PC-3 (cell line): Measurements from ENCODE around the gene ZEB1. TPM values are rescaled to one million over a fixed set of nuclear protein-coding genes. Genes with fewer than 3 reads are reported as not detected.

Experiments used
- ATAC-seq: fragments of 200-7000 bp; cut with Tn5 transposase; 2 replicates; pipeline ENCODE4 v1.9.1; 2020; ENCODE audit warnings: mild to moderate bottlenecking, moderate library complexity
- BruUV-seq: library from RNA; stranded (reverse); fragments of 400-500 nt; replicated peaks from 2 replicates; lab custom pipeline; 2021; lab: Mats Ljungman, UMichigan
- CTCF ChIA-PET: fragments of 300-600 bp; sonication (Branson Sonifier 250); formaldehyde crosslinking; loops from one replicate; lab custom pipeline; 2022; ENCODE audit warnings: antibody characterized with exemption; lab: Charles Lee
- POLR2A ChIA-PET: fragments of 300-600 bp; sonication (Branson Sonifier 250); formaldehyde crosslinking; loops from one replicate; lab custom pipeline; 2022; ENCODE audit warnings: antibody characterized with exemption; ENCODE audit not compliant: unreplicated experiment; lab: Charles Lee
- DNase-seq: peaks from one replicate; pipeline ENCODE4 v3.0.0-alpha.2; 2015
- H2AFZ ChIP-seq: fragments of 300-600 bp; sonication (generic); 2 replicates; pipeline ENCODE4 v1.6.0; 2016; ENCODE audit warnings: antibody characterized with exemption, low read length
- H3F3A ChIP-seq: fragments of 300-600 bp; sonication (generic); one replicate; pipeline ENCODE4 v1.6.0; 2017; ENCODE audit warnings: antibody characterized with exemption, low read length, control low read depth, mild to moderate bottlenecking; ENCODE audit not compliant: unreplicated experiment
- H3K27ac ChIP-seq: fragments of 300-600 bp; sonication (generic); 2 replicates; pipeline ENCODE4 v1.5.1; 2016; ENCODE audit warnings: mild to moderate bottlenecking, low read length
- H3K27me3 ChIP-seq: fragments of 300-600 bp; sonication (generic); 2 replicates; pipeline ENCODE4 v1.6.1; 2016; ENCODE audit warnings: low read length, mixed read lengths
- H3K36me3 ChIP-seq: fragments of 300-600 bp; sonication (generic); 2 replicates; pipeline ENCODE4 v1.6.1; 2016; ENCODE audit warnings: low read depth, mixed run types, low read length, mixed read lengths
- H3K4me1 ChIP-seq: fragments of 300-600 bp; sonication (generic); 2 replicates; pipeline ENCODE4 v1.5.1; 2016; ENCODE audit warnings: low read length; ENCODE audit not compliant: insufficient read depth
- H3K4me2 ChIP-seq: fragments of 300-600 bp; sonication (generic); 2 replicates; pipeline ENCODE4 v1.6.0; 2016; ENCODE audit warnings: low read length
- H3K4me3 ChIP-seq: fragments of 300-600 bp; sonication (generic); 2 replicates; pipeline ENCODE4 v1.5.1; 2016; ENCODE audit warnings: mild to moderate bottlenecking, low read length, mixed read lengths
- H3K79me2 ChIP-seq: fragments of 300-600 bp; sonication (generic); 2 replicates; pipeline ENCODE4 v1.6.1; 2017; ENCODE audit warnings: low read length, mixed read lengths
- H3K9ac ChIP-seq: fragments of 300-600 bp; sonication (generic); 2 replicates; pipeline ENCODE4 v1.6.0; 2016; ENCODE audit warnings: mild to moderate bottlenecking, low read length
- H3K9me2 ChIP-seq: fragments of 300-600 bp; sonication (generic); replicated peaks from 2 replicates; pipeline ENCODE4 v1.6.1; 2016; ENCODE audit warnings: mixed run types, low read length, mixed read lengths
- H3K9me3 ChIP-seq: fragments of 300-600 bp; sonication (generic); 2 replicates; pipeline ENCODE4 v1.6.1; 2016; ENCODE audit warnings: low read length, mixed read lengths
- H4K20me1 ChIP-seq: fragments of 300-600 bp; sonication (generic); 2 replicates; pipeline ENCODE4 v1.6.1; 2016; ENCODE audit warnings: low read length, mixed read lengths
- EZH2 ChIP-seq: fragments of 300-600 bp; sonication (generic); IDR thresholded peaks from one replicate; pipeline ENCODE4 v1.6.1; 2017; ENCODE audit warnings: antibody characterized with exemption, mild to moderate bottlenecking, low read length; ENCODE audit not compliant: unreplicated experiment
- EZH2phosphoT487 ChIP-seq: fragments of 300-600 bp; sonication (generic); IDR thresholded peaks from 2 replicates; pipeline ENCODE4 v1.6.1; 2018; ENCODE audit warnings: mild to moderate bottlenecking, antibody characterized with exemption, low read length, borderline replicate concordance
- intact Hi-C: fragments of 100-400 bp; cut with micrococcal nuclease; formaldehyde crosslinking; loops from 2 replicates; pipeline ENCODE4 v1.9.0; 2023
- total RNA-seq: library from RNA; depleted of rRNA; stranded (reverse); fragments of >200 nt; gene quantifications from 2 replicates; pipeline ENCODE4 v1.2.3, GENCODE V29; 2014
- TF ChIP-seq, protein P1 (sequence below): fragments of 300-600 bp; sonication (generic); conservative IDR thresholded peaks from 2 replicates; pipeline ENCODE4 v1.5.1; 2017; ENCODE audit warnings: antibody characterized with exemption, low read depth, mild to moderate bottlenecking, low read length

Gene ZEB1
- total RNA-seq, 1 experiment from 2014 or later, result 3.9 TPM

DNA sequence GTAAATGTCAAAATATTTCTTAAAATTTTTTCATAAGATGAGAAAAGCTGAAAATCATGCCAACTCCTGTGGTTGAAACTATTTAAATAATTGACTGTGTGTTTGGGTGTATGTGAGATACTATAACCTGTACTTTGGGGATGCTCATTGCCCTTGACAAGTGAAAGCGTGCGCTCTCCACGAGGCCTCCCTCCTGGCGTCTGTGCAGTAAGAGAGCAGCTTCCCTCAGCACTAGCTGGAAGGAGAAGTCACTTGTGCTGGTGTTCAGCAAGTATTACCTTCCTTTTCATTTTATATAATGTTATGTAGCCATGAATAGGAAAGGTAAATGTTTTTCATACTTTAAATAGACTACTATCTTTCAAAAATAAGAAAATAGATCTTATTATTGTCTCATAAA, 118.9 kb downstream of the ZEB1 start:
- Histone ChIP-seq H3K4me1 (no peaks in the 10 kb centered on the region), H3K9me2 (no peaks in the 10 kb centered on the region), H4K20me1 (no peaks in the 10 kb centered on the region), H3K9ac (no peak overlapping the region), H3K9me3 (no peaks in the 10 kb centered on the region), H2AFZ (no peak overlapping the region), H3K27ac (no peak overlapping the region), H3K4me3 (no peak overlapping the region), H3K27me3 (no peaks in the 10 kb centered on the region), H3K36me3 (no peaks in the 10 kb centered on the region), H3F3A (no peaks in the 10 kb centered on the region), H3K79me2 (no peaks in the 10 kb centered on the region), H3K4me2 (no peak overlapping the region)
- no peak for ATAC-seq
- ChIA-PET POLR2A (no interaction called here), CTCF (no interaction called here)
- TF ChIP-seq EZH2 (no peak), EZH2phosphoT487 (no peak)
- TF ChIP-seq, protein P1, sequence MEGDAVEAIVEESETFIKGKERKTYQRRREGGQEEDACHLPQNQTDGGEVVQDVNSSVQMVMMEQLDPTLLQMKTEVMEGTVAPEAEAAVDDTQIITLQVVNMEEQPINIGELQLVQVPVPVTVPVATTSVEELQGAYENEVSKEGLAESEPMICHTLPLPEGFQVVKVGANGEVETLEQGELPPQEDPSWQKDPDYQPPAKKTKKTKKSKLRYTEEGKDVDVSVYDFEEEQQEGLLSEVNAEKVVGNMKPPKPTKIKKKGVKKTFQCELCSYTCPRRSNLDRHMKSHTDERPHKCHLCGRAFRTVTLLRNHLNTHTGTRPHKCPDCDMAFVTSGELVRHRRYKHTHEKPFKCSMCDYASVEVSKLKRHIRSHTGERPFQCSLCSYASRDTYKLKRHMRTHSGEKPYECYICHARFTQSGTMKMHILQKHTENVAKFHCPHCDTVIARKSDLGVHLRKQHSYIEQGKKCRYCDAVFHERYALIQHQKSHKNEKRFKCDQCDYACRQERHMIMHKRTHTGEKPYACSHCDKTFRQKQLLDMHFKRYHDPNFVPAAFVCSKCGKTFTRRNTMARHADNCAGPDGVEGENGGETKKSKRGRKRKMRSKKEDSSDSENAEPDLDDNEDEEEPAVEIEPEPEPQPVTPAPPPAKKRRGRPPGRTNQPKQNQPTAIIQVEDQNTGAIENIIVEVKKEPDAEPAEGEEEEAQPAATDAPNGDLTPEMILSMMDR, result no peak
- intact Hi-C loops, result no loop called here
- DNase-seq, result no peak
- no TSS peak for BruUV-seq

DNA sequence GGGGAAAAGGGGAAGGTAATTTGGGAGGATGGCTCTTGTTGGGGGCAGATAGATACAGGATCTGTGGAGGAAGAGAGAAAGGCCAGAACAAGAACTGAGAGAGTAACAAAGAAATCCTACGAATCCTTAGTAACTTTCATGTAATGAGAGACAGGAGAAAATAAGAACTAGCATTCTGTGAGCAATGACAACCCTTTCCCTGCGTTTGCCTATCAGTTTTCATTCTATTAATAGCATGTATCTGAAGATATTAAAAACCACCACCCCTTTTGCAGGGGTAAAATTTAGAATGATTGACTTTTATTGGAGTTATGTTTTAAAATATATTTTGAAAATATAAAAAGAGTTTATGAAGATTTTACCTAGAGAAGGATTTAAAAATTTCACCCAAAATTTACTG, 132.8 kb downstream of the ZEB1 start:
- TF ChIP-seq EZH2phosphoT487, result no peak
- H4K20me1 ChIP-seq, result no peaks in the 10 kb centered on the region
- ATAC-seq, result no peak
- no peaks in the 10 kb centered on the region for H3K9me2 ChIP-seq
- CTCF ChIA-PET, result interaction anchor here (0.5 kb wide), 1 partner anchor 812 kb away, joined by 3 read pairs; no protein-coding TSS in a partner anchor
- POLR2A ChIA-PET, result no interaction called here
- no TSS peak for BruUV-seq
- H2AFZ ChIP-seq, result no peak overlapping the region
- H3K36me3 ChIP-seq, result no peaks in the 10 kb centered on the region
- intact Hi-C loops, result no loop called here
- no peaks in the 10 kb centered on the region for H3K4me1 ChIP-seq
- H3K9ac ChIP-seq, result no peak overlapping the region
- no peak overlapping the region for H3K4me3 ChIP-seq
- H3K4me2 ChIP-seq, result no peak overlapping the region
- DNase-seq, result no peak
- H3K79me2 ChIP-seq, result no peaks in the 10 kb centered on the region
- no peak overlapping the region for H3K27ac ChIP-seq
- no peaks in the 10 kb centered on the region for H3F3A ChIP-seq
- H3K27me3 ChIP-seq, result no peaks in the 10 kb centered on the region
- H3K9me3 ChIP-seq, result no peaks in the 10 kb centered on the region

DNA sequence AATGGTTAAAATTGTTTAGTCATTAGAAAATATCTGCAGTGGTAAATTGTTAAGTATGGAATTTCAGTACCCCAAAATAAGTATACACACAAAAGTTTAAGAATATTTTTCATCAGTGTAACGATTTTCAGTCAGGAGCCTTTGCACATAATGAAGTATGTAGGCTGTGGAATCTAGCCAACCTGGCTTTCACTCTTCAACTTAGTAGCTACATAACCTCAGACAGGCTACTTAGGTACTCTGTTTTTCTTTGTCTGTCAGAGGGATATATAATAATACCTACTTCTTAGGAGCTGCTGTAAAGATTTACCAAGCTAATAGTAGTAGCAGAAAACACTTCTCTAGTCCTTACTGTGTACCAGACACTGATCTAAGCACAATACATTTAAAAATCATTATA, 137.5 kb downstream of the ZEB1 start:
- H3K4me2 ChIP-seq, result no peak overlapping the region
- H3K4me3 ChIP-seq, result no peak overlapping the region
- no peaks in the 10 kb centered on the region for H3K36me3 ChIP-seq
- H3K4me1 ChIP-seq, result no peaks in the 10 kb centered on the region
- no peaks in the 10 kb centered on the region for H3F3A ChIP-seq
- no peak overlapping the region for H2AFZ ChIP-seq
- TF ChIP-seq EZH2phosphoT487, result no peak
- TF ChIP-seq, protein P1, result no peak
- TF ChIP-seq EZH2, result no peak
- ChIA-PET POLR2A (no interaction called here), CTCF (no interaction called here)
- H3K79me2 ChIP-seq, result no peaks in the 10 kb centered on the region
- DNase-seq, result no peak
- no peak for ATAC-seq
- no peaks in the 10 kb centered on the region for H3K9me3 ChIP-seq
- BruUV-seq, result no TSS peak
- H3K27ac ChIP-seq, result no peak overlapping the region
- no peak overlapping the region for H3K9ac ChIP-seq
- H4K20me1 ChIP-seq, result no peaks in the 10 kb centered on the region
- no peaks in the 10 kb centered on the region for H3K27me3 ChIP-seq
- intact Hi-C loops, result no loop called here
- no peaks in the 10 kb centered on the region for H3K9me2 ChIP-seq
